H1 (cell line): ENCODE measurements around the gene SPINT1. TPM values are rescaled to one million over a fixed set of nuclear protein-coding genes. Genes with fewer than 3 reads are reported as not detected.

Source experiments
- CTCF ChIA-PET: fragments of 300-600 bp; sonication (Branson Sonifier 250); formaldehyde crosslinking; loops from one replicate; lab custom pipeline; 2021; ENCODE audit not compliant: partially characterized antibody; lab: Charles Lee
- POLR2A ChIA-PET: fragments of 300-600 bp; sonication (Branson Sonifier 250); formaldehyde crosslinking; loops from one replicate; lab custom pipeline; 2021; ENCODE audit warnings: inconsistent platforms; ENCODE audit not compliant: partially characterized antibody; lab: Charles Lee
- DNase-seq, 2 experiments: peaks; one replicate each; pipeline versions ENCODE4 v3.0.0 to v3.0.0-alpha.2; 2010 to 2022; ENCODE audit warnings: low spot score in 2 of 2, low read depth in 1 of 2, mixed read lengths in 1 of 2
- FAIRE-seq: peaks from 2 replicates; lab custom pipeline; 2011; peaks lifted over from hg19 to GRCh38; lab: Jason Lieb, UNC
- H2AFZ ChIP-seq: 2 replicates; pipeline ENCODE4 v1.8.1; 2012; ENCODE audit warnings: low read length, inconsistent platforms
- H2AK5ac ChIP-seq: 2 replicates; pipeline ENCODE4 v1.6.1; 2013; ENCODE audit warnings: low read depth, low read length
- H2BK120ac ChIP-seq: replicated peaks from 2 replicates; pipeline ENCODE3; 2013; ENCODE audit warnings: low read depth, low read length, inconsistent platforms
- H2BK12ac ChIP-seq: 2 replicates; pipeline ENCODE4 v1.6.1; 2013; ENCODE audit warnings: low read depth, low read length
- H2BK15ac ChIP-seq: 2 replicates; pipeline ENCODE4 v1.6.1; 2013; ENCODE audit warnings: low read length
- H2BK20ac ChIP-seq: 2 replicates; pipeline ENCODE4 v1.6.1; 2013; ENCODE audit warnings: low read length
- H2BK5ac ChIP-seq: 2 replicates; pipeline ENCODE4 v1.6.1; 2013; ENCODE audit warnings: low read depth, low read length
- H3K14ac ChIP-seq: 2 replicates; pipeline ENCODE4 v1.6.1; 2013; ENCODE audit warnings: inconsistent platforms; ENCODE audit not compliant: insufficient read length
- H3K18ac ChIP-seq: 2 replicates; pipeline ENCODE4 v1.6.1; 2013; ENCODE audit warnings: low read length; ENCODE audit errors: extremely low read depth
- H3K23ac ChIP-seq: 2 replicates; pipeline ENCODE4 v1.6.1; 2013; ENCODE audit warnings: inconsistent platforms; ENCODE audit not compliant: insufficient read length
- H3K23me2 ChIP-seq: 2 replicates; pipeline ENCODE4 v1.6.1; 2013; ENCODE audit warnings: low read depth, low read length
- H3K27ac ChIP-seq: 2 replicates; pipeline ENCODE4 v1.6.1; 2011; ENCODE audit warnings: low read depth, low read length, inconsistent platforms
- H3K27me3 ChIP-seq, 4 experiments: replicated peaks in 1 of 4; 1 replicate in 1 of 4; 2 replicates in 3 of 4; pipeline versions ENCODE4 v1.6.1 to v1.8.1; 2011 to 2013; ENCODE audit warnings: low read length in 3 of 4, mild to moderate bottlenecking in 3 of 4, inconsistent platforms in 2 of 4, mixed read lengths in 2 of 4, moderate library complexity in 1 of 4; ENCODE audit not compliant: control insufficient read depth in 3 of 4, insufficient read depth in 3 of 4; ENCODE audit errors: extremely low read depth in 1 of 4
- H3K36me3 ChIP-seq, 4 experiments: 2 replicates each; pipeline versions ENCODE4 v1.6.1 to v1.8.1; 2011 to 2013; ENCODE audit warnings: mild to moderate bottlenecking in 4 of 4, low read length in 3 of 4, moderate library complexity in 2 of 4, control low read depth in 1 of 4, inconsistent platforms in 1 of 4; ENCODE audit not compliant: insufficient read depth in 4 of 4, control insufficient read depth in 2 of 4
- H3K4ac ChIP-seq: replicated peaks from 2 replicates; pipeline ENCODE3; 2013; ENCODE audit warnings: low read length, low read depth, mixed read lengths, inconsistent platforms; ENCODE audit not compliant: insufficient read length
- H3K4me1 ChIP-seq, 4 experiments: replicated peaks in 1 of 4; 1 replicate in 1 of 4; 2 replicates in 3 of 4; pipeline versions ENCODE4 v1.6.1 to v1.8.1; 2011 to 2013; ENCODE audit warnings: low read length in 3 of 4, inconsistent platforms in 2 of 4, mixed read lengths in 1 of 4; ENCODE audit not compliant: insufficient read depth in 4 of 4, control insufficient read depth in 3 of 4
- H3K4me2 ChIP-seq, 2 experiments: 2 replicates each; pipeline versions ENCODE4 v1.6.1 to v1.8.1; 2011 to 2013; ENCODE audit warnings: low read depth in 2 of 2, low read length in 2 of 2, control low read depth in 1 of 2, inconsistent platforms in 1 of 2, mild to moderate bottlenecking in 1 of 2; ENCODE audit not compliant: insufficient read depth in 1 of 2
- H3K4me3 ChIP-seq, 4 experiments: fragments of 200-600, 300-600 bp in 1 of 4; sonication (generic), shearing (Covaris generic), sonication (Bioruptor Twin) in 1 of 4; 2 replicates each; pipeline versions ENCODE4 v1.5.1 to v1.8.1; 2011 to 2016; ENCODE audit warnings: low read length in 4 of 4, low read depth in 3 of 4, control low read depth in 2 of 4, inconsistent platforms in 2 of 4, mild to moderate bottlenecking in 2 of 4, mixed read lengths in 1 of 4, moderate library complexity in 1 of 4; ENCODE audit not compliant: insufficient read depth in 2 of 4; ENCODE audit errors: extremely low read depth in 1 of 4
- H3K56ac ChIP-seq: replicated peaks from 2 replicates; pipeline ENCODE3; 2013; ENCODE audit warnings: low read depth, mild to moderate bottlenecking, mixed read lengths, low read length, inconsistent platforms; ENCODE audit not compliant: insufficient read length
- H3K79me1 ChIP-seq: 2 replicates; pipeline ENCODE4 v1.6.1; 2013; ENCODE audit warnings: low read depth, low read length, control low read depth
- H3K79me2 ChIP-seq, 2 experiments: 2 replicates each; pipeline versions ENCODE4 v1.6.1 to v1.8.1; 2012 to 2013; ENCODE audit warnings: low read length in 2 of 2, mild to moderate bottlenecking in 2 of 2, inconsistent platforms in 1 of 2; ENCODE audit not compliant: insufficient read depth in 2 of 2, control insufficient read depth in 1 of 2
- H3K9ac ChIP-seq, 4 experiments: replicated peaks in 1 of 4; 1 replicate in 1 of 4; 2 replicates in 3 of 4; pipeline versions ENCODE4 v1.6.1 to v1.8.1; 2011 to 2013; ENCODE audit warnings: low read depth in 3 of 4, low read length in 3 of 4, control low read depth in 2 of 4, mild to moderate bottlenecking in 2 of 4, moderate library complexity in 2 of 4, inconsistent platforms in 1 of 4; ENCODE audit errors: extremely low read depth in 1 of 4
- H3K9me3 ChIP-seq, 2 experiments: 2 replicates each; pipeline versions ENCODE4 v1.6.1 to v1.8.1; 2012 to 2013; ENCODE audit warnings: mild to moderate bottlenecking in 2 of 2, moderate library complexity in 2 of 2, control low read depth in 1 of 2, inconsistent platforms in 1 of 2, low read depth in 1 of 2, low read length in 1 of 2, mixed read lengths in 1 of 2; ENCODE audit not compliant: insufficient read depth in 2 of 2
- H4K20me1 ChIP-seq, 2 experiments: replicated peaks in 1 of 2; 2 replicates each; pipeline versions ENCODE3 to v1.8.1; 2011 to 2013; ENCODE audit warnings: inconsistent platforms in 2 of 2, low read length in 2 of 2, mild to moderate bottlenecking in 1 of 2; ENCODE audit not compliant: insufficient read depth in 2 of 2, control insufficient read depth in 1 of 2
- H4K5ac ChIP-seq: 2 replicates; pipeline ENCODE4 v1.6.1; 2013; ENCODE audit warnings: low read length, low read depth, mixed read lengths, inconsistent platforms; ENCODE audit not compliant: insufficient read length
- H4K8ac ChIP-seq: 2 replicates; pipeline ENCODE4 v1.8.0; 2013; ENCODE audit warnings: mild to moderate bottlenecking, moderate library complexity, low read length, inconsistent platforms; ENCODE audit not compliant: insufficient read depth; ENCODE audit errors: extremely low read depth
- H4K91ac ChIP-seq: replicated peaks from 2 replicates; pipeline ENCODE3; 2013; ENCODE audit warnings: low read length, mixed read lengths, inconsistent platforms; ENCODE audit not compliant: insufficient read length
- EP300 ChIP-seq, 2 experiments: IDR thresholded peaks; 1 replicate in 1 of 2; 2 replicates in 1 of 2; pipeline ENCODE4 v1.6.1; 2011 to 2012; ENCODE audit warnings: low read depth in 2 of 2, low read length in 2 of 2, mild to moderate bottlenecking in 2 of 2, borderline replicate concordance in 1 of 2, inconsistent platforms in 1 of 2, moderate library complexity in 1 of 2
- FOSL1 ChIP-seq: IDR thresholded peaks from 2 replicates; pipeline ENCODE4 v1.6.1; 2011; ENCODE audit warnings: mild to moderate bottlenecking, low read depth, low read length, moderate library complexity; ENCODE audit not compliant: insufficient read depth
- JUND ChIP-seq: IDR thresholded peaks from 2 replicates; pipeline ENCODE4 v1.6.1; 2011; ENCODE audit warnings: mild to moderate bottlenecking, improper control_type of control experiment, low read length
- KDM5A ChIP-seq: fragments of 200-600 bp; IDR thresholded peaks from 2 replicates; pipeline ENCODE4 v1.7.1; 2012; ENCODE audit warnings: mild to moderate bottlenecking, low read length, inconsistent platforms, mixed read lengths
- POLR2A ChIP-seq, 2 experiments: IDR thresholded peaks; 1 replicate in 1 of 2; 2 replicates in 1 of 2; pipeline ENCODE4 v1.6.1; 2011; ENCODE audit warnings: low read depth in 2 of 2, low read length in 2 of 2, mild to moderate bottlenecking in 2 of 2; ENCODE audit errors: control extremely low read depth in 1 of 2
- POLR2AphosphoS5 ChIP-seq: IDR thresholded peaks from 2 replicates; pipeline ENCODE4 v1.6.1; 2011; ENCODE audit warnings: low read depth, low read length
- RAD21 ChIP-seq, 2 experiments: IDR thresholded peaks in 1 of 2; conservative IDR thresholded peaks in 1 of 2; 2 replicates each; pipeline ENCODE4 v1.6.1; 2011; ENCODE audit warnings: low read depth in 2 of 2, low read length in 2 of 2, improper control_type of control experiment in 1 of 2, inconsistent platforms in 1 of 2, mild to moderate bottlenecking in 1 of 2, moderate library complexity in 1 of 2
- WGBS, 2 experiments: shearing (Covaris generic) in 1 of 2; methylation state at CpG; one replicate each; pipeline versions ENCODE4 v1.1.6 to v1.1.7; 2013 to 2015; ENCODE audit warnings: low lambda C conversion rate in 2 of 2, mixed read lengths in 2 of 2, inconsistent platforms in 1 of 2, low coverage in 1 of 2, missing lambda C conversion rate in 1 of 2; ENCODE audit not compliant: insufficient replicate concordance in 2 of 2, insufficient coverage in 1 of 2, insufficient read length in 1 of 2; ENCODE audit errors: extremely low coverage in 1 of 2, missing lambda C conversion rate in 1 of 2; 5-methylcytosine and 5-hydroxymethylcytosine counted together
- polyA plus RNA-seq, 7 experiments: library from polyadenylated mRNA; depleted of rRNA in 3 of 7; stranded (reverse) in 5 of 7; unstranded in 2 of 7; fragments of >200 nt in 5 of 7; fragments of 200-250 nt in 2 of 7; gene quantifications; 1 replicate in 5 of 7; 2 replicates in 1 of 7; 4 replicates in 1 of 7; pipeline versions ENCODE4 v1.2.1 to v1.2.3, GENCODE V29; 2011 to 2013; ENCODE audit warnings: missing spikeins in 2 of 7, mixed read lengths in 2 of 7
- total RNA-seq: library from RNA; stranded (reverse); fragmentation: NEBNext Ultra II Directional; extraction: Animal tissue kit (Norgen Biotek cat#: 25700); gene quantifications from 2 replicates; pipeline ENCODE4 v1.2.1, GENCODE V29; 2021

Gene SPINT1
- total and polyA plus RNA-seq, 2 of the 8 experiments (the other 6 are each of a cell fraction or from before 2014, with no cell fraction given) = 117 to 155 TPM

DNA sequence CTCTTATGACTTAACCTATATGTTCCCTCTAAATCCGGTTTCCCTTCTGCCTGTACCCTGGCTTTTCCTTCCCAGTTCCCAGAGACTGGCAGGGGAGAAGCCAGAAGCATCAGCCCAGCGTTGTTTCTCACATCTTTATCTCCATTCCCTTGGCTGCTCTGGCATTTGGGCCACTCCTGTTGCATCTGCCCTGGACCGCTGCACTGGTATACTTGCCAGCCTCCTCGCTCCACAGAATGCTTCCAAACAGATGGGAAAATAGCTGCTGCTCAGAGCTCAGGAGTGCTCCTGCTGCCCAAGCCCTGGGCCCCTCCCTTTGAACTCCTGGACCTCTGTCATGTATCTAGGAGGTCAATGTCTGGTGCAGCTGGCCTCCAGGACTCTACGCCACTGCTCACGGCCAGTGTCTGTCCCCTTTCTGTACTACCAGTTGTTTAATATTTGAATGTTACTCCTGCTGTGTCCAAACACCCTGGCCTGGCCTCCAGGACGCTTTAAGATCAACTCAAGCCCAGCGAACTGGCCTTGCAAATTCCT is 6.8 kb downstream of the SPINT1 start:
- no peak overlapping the region for H2BK12ac ChIP-seq
- TF ChIP-seq FOSL1 = no peak
- TF ChIP-seq EP300 (IDR thresholded peaks at IDR 0.05; ENCODE audit: borderline replicate concordance in 1 of 2, low read depth in 2 of 2, low read length in 2 of 2) = no peak
- no peak for TF ChIP-seq JUND
- no peak for TF ChIP-seq POLR2AphosphoS5
- no peak for TF ChIP-seq RAD21 (IDR thresholded peaks at IDR 0.05 in 1 of 2, conservative IDR thresholded peaks at IDR 0.05 in 1 of 2; ENCODE audit: low read depth in 2 of 2, low read length in 2 of 2)
- TF ChIP-seq KDM5A = no peak
- no peak for TF ChIP-seq POLR2A (IDR thresholded peaks at IDR 0.05; ENCODE audit: control extremely low read depth in 1 of 2, low read depth in 2 of 2, low read length in 2 of 2)
- no peaks in the 10 kb centered on the region; the same call in 1 of the 2 replicates for H3K23me2 ChIP-seq
- H3K4ac ChIP-seq = no peak overlapping the region
- H2AK5ac ChIP-seq = no peak overlapping the region
- DNase-seq = no peak
- no peak overlapping the region for H4K91ac ChIP-seq
- ChIA-PET POLR2A (interaction anchor here (1.2 to 1.7 kb wide), 2 partner anchors 9 to 23 kb away, joined by 3 to 4 read pairs; partner anchors contain the start of gene RHOV), CTCF (interaction anchor here (0.7 to 14.5 kb wide), 4 partner anchors 6 to 65 kb away, joined by 3 to 157 read pairs (median 4); partner anchors contain the start of gene VPS18)
- H2BK5ac ChIP-seq = no peak overlapping the region
- peaks cover 0 to 19% (median 10%) of the 10 kb centered on the region in 4 experiments; a peak in 6 of 7 replicates for H3K4me1 ChIP-seq
- no peak overlapping the region for H3K23ac ChIP-seq
- WGBS, 2 experiments = 91% methylated on average over 8 of the region's 8 CpGs; no CpG with 5 or more reads in 1 of the 2 experiments
- no peak overlapping the region for H4K5ac ChIP-seq
- peaks cover 8 to 19% of the 10 kb centered on the region in 2 experiments for H4K20me1 ChIP-seq
- no peak overlapping the region for H3K9ac ChIP-seq
- H3K9me3 ChIP-seq = no peaks in the 10 kb centered on the region
- no peak overlapping the region for H3K27ac ChIP-seq
- no peak overlapping the region for H3K56ac ChIP-seq
- no peak overlapping the region for H2BK20ac ChIP-seq
- H3K18ac ChIP-seq = no peak overlapping the region
- peaks cover 23% of the 10 kb centered on the region for H3K79me1 ChIP-seq
- H2BK15ac ChIP-seq = no peak overlapping the region
- H2BK120ac ChIP-seq = no peak overlapping the region
- H3K4me3 ChIP-seq = no peak overlapping the region
- H3K27me3 ChIP-seq = no peaks in the 10 kb centered on the region
- H3K4me2 ChIP-seq = no peak overlapping the region
- H4K8ac ChIP-seq = no peak overlapping the region
- H2AFZ ChIP-seq = no peak overlapping the region
- H3K79me2 ChIP-seq = peaks cover 0 to 43% of the 10 kb centered on the region in 2 experiments; a peak in 2 of 4 replicates
- no peak overlapping the region for H3K14ac ChIP-seq
- peaks cover 17 to 47% (median 32%) of the 10 kb centered on the region in 4 experiments; a peak in 7 of 8 replicates for H3K36me3 ChIP-seq
- no peak for FAIRE-seq
